Neutrophil (primary cell): Measurements from ENCODE around the gene RTN4.

Experiments used
- H3K27ac ChIP-seq: fragments of 200-600 bp; sonication (generic); 2 replicates; pipeline ENCODE4 v1.5.1; 2016; ENCODE audit warnings: mild to moderate bottlenecking, moderate library complexity
- H3K27me3 ChIP-seq: fragments of 200-600 bp; sonication (generic); 2 replicates; pipeline ENCODE4 v1.6.0; 2016; ENCODE audit warnings: mild to moderate bottlenecking
- H3K36me3 ChIP-seq: fragments of 200-600 bp; sonication (generic); 2 replicates; pipeline ENCODE4 v1.5.1; 2017
- H3K4me1 ChIP-seq, 2 experiments: fragments of 200-600 bp in 1 of 2; sonication (generic) in 1 of 2; 1 replicate in 1 of 2; 2 replicates in 1 of 2; pipeline versions ENCODE4 v1.5.1 to v1.6.1; 2013 to 2016; ENCODE audit warnings: low read depth in 1 of 2, low read length in 1 of 2, mild to moderate bottlenecking in 1 of 2, moderate library complexity in 1 of 2; ENCODE audit not compliant: control insufficient read depth in 1 of 2, insufficient read depth in 1 of 2
- H3K4me3 ChIP-seq, 2 experiments: fragments of 200-600 bp in 1 of 2; sonication (generic) in 1 of 2; 1 replicate in 1 of 2; 2 replicates in 1 of 2; pipeline ENCODE4 v1.5.1; 2013 to 2016; ENCODE audit warnings: low read depth in 1 of 2, low read length in 1 of 2, mild to moderate bottlenecking in 1 of 2, moderate library complexity in 1 of 2
- H3K9me3 ChIP-seq: fragments of 200-600 bp; sonication (generic); 2 replicates; pipeline ENCODE4 v1.5.1; 2016
- TF ChIP-seq, protein P1 (sequence below): fragments of 200-600 bp; sonication (generic); IDR thresholded peaks from 2 replicates; pipeline ENCODE4 v1.5.1; 2016; ENCODE audit warnings: antibody characterized with exemption

Gene RTN4

DNA sequence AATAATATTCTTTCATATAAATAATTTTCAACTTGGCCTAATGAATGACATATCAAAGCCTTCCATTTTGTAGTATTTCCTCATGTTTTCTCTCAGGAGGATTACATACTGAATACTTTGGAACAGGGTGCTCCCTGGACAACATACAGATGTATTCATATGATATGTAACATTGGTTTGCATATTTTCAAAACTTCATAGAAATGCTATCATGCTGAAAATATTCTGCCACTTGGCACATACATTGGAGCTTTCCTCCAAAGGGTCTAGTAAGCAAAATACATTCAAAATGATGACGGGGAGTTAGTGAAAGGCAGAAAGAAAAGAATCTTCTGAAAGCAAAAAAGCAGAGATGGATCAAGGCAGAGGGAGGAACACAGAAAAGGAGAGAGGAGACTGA, 38.1 kb upstream of the RTN4 start:
- no peaks in the 10 kb centered on the region for H3K27me3 ChIP-seq
- peaks cover 40 to 50% of the 10 kb centered on the region in 2 experiments for H3K4me1 ChIP-seq
- H3K36me3 ChIP-seq, result no peaks in the 10 kb centered on the region
- H3K27ac ChIP-seq, result no peak overlapping the region
- no peaks in the 10 kb centered on the region for H3K9me3 ChIP-seq
- TF ChIP-seq, protein P1, sequence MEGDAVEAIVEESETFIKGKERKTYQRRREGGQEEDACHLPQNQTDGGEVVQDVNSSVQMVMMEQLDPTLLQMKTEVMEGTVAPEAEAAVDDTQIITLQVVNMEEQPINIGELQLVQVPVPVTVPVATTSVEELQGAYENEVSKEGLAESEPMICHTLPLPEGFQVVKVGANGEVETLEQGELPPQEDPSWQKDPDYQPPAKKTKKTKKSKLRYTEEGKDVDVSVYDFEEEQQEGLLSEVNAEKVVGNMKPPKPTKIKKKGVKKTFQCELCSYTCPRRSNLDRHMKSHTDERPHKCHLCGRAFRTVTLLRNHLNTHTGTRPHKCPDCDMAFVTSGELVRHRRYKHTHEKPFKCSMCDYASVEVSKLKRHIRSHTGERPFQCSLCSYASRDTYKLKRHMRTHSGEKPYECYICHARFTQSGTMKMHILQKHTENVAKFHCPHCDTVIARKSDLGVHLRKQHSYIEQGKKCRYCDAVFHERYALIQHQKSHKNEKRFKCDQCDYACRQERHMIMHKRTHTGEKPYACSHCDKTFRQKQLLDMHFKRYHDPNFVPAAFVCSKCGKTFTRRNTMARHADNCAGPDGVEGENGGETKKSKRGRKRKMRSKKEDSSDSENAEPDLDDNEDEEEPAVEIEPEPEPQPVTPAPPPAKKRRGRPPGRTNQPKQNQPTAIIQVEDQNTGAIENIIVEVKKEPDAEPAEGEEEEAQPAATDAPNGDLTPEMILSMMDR, result no peak
- no peak overlapping the region for H3K4me3 ChIP-seq

DNA sequence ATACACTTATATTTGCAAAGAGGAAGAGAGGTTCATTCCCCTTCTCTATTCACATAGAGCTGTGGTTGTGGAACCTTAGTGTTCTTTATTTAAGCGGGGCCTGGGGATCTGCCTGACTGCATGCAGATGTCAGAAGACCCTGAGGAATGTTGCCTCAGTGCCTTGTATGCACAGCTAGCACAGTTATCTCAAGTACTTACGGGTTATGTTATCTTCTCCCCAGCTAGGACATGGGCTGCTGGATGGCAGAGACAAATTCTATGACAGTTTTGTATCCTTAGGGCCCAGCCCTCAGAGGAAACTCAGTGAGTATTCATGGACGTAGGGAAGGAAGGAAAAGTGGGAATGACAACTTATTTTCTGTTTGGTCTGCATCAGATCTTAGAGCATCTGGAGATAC, 37.7 kb upstream of the RTN4 start:
- H3K9me3 ChIP-seq, result no peaks in the 10 kb centered on the region
- H3K27ac ChIP-seq, result no peak overlapping the region
- H3K4me1 ChIP-seq, result peaks cover 40 to 50% of the 10 kb centered on the region in 2 experiments
- TF ChIP-seq, protein P1, result no peak
- H3K36me3 ChIP-seq, result no peaks in the 10 kb centered on the region
- no peaks in the 10 kb centered on the region for H3K27me3 ChIP-seq
- H3K4me3 ChIP-seq, result no peak overlapping the region

DNA sequence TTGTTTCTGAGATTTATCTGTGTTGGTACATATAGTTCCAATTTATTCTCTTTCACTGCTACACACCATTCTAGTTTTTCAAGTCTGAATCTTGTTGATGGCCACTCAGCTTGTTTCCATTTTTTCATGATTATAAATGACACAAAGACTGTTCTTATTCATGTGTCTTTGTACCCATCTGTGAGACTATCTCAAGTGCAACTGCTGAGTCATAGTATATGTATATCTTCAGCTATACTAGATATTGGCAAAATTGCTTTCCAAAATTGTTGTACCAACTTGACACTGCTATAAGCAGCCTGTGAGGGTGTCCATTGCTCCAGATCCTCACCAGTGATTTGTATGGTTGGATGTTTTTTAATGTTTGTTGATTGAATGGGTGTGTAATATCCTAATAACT, 37.2 kb upstream of the RTN4 start:
- TF ChIP-seq, protein P1, result no peak
- peaks cover 40 to 50% of the 10 kb centered on the region in 2 experiments for H3K4me1 ChIP-seq
- H3K27ac ChIP-seq, result no peak overlapping the region
- H3K36me3 ChIP-seq, result no peaks in the 10 kb centered on the region
- H3K4me3 ChIP-seq, result no peak overlapping the region
- no peaks in the 10 kb centered on the region for H3K9me3 ChIP-seq
- H3K27me3 ChIP-seq, result no peaks in the 10 kb centered on the region

DNA sequence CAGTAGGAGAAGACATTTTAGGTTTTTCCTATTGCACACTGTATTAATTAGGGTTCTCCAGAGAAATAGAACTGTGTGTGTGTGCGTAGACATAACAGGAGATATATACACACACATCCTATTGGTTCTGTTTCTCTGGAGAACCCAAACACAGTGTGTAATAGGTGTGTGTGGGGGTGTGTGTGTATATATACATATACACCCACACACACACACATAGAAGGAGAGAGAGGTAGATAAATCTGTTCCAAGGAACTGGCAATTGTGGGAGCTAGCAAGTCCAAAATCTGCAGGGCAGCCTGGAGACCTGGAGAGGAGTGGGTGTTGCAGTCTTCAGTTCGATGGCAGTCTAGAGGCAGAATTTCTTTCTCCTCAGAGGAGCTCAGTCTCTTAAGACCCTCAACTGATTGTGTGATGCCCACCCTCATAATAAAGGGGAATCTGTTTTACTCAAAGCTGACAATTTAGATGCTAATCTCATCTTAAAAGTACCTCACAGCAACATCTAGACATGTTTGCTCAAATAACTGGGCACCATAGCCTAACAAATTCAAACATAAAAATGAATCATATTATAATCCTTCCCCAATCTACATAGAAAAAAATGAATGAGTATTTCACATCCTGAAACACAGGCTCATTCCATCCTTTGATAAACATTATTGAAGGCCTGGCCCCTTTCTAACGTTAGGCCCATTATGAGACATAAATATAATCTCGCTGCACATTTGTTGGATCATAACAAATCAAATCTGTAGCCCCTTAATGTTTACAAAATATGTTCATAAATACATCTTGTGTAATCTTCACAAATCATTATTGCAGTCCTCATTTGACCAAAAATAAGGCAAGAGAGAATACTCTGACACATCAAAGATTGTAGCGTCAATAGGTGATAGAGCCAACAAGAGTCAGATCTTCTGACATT, 35.1 kb upstream of the RTN4 start:
- no peak overlapping the region for H3K4me3 ChIP-seq
- H3K36me3 ChIP-seq, result no peaks in the 10 kb centered on the region
- H3K27ac ChIP-seq, result no peak overlapping the region
- no peaks in the 10 kb centered on the region for H3K9me3 ChIP-seq
- H3K27me3 ChIP-seq, result no peaks in the 10 kb centered on the region
- TF ChIP-seq, protein P1, result no peak
- H3K4me1 ChIP-seq, result peaks cover 22 to 34% of the 10 kb centered on the region in 2 experiments

DNA sequence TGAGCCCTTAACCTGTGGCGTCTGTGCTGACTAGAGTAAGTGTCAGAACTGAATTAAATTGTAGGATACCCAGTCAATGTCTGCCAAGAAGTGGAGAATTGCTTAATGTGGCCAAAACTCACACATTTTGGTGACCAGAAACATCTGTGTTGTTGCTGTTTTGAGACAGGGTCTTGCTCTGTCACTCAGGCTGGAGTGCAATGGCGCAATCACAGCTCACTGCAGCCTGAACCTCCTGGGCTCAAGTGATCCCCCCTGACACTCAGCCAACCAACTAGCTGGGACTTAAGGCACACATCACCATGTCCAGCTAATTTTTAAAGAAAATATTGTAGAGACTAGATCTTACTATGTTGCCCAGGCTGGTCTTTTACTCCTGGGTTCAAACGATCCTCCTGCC, 34.4 kb upstream of the RTN4 start:
- TF ChIP-seq, protein P1, result no peak
- Histone ChIP-seq H3K27ac (no peak overlapping the region), H3K9me3 (no peaks in the 10 kb centered on the region), H3K36me3 (no peaks in the 10 kb centered on the region), H3K4me3 (no peak overlapping the region), H3K27me3 (no peaks in the 10 kb centered on the region), H3K4me1 (peaks cover 18 to 27% of the 10 kb centered on the region in 2 experiments)
